ENCODE measurements around the gene DBNL.

DBNL gene

GRCh38 chr7:44061645-44062179, 17.2 kb downstream of the DBNL start:
- no peak for DNase-seq (ENCODE audit: low read depth in 2 of 2)

GRCh38 chr7:44062180-44062902, 17.8 kb downstream of the DBNL start:
- no peak for DNase-seq (ENCODE audit: low read depth in 2 of 2)

- no peak for DNase-seq (ENCODE audit: low read depth in 2 of 2)
These were observed 18.4 kb downstream of the DBNL start for GRCh38 chr7:44062903-44063295.

GRCh38 chr7:44063547-44063893, 19.0 kb downstream of the DBNL start:
- no peak for DNase-seq (ENCODE audit: low read depth in 2 of 2)

GRCh38 chr7:44063894-44064651, 19.6 kb downstream of the DBNL start:
- DNase-seq (ENCODE audit: low read depth in 2 of 2), result no peak

GRCh38 chr7:44064791-44065430, 20.4 kb downstream of the DBNL start:
- no peak for DNase-seq (ENCODE audit: low read depth in 2 of 2)

- DNase-seq (ENCODE audit: low read depth in 2 of 2), result no peak
These were observed 21.1 kb downstream of the DBNL start, which contains the start of gene PGAM2 for GRCh38 chr7:44065431-44066110. Gene PGAM2 (minus strand): TSS chr7:44065567. CDS start chr7:44065529, 38 bp downstream.

- DNase-seq (ENCODE audit: low read depth in 2 of 2), result no peak
These were observed 21.6 kb downstream of the DBNL start for GRCh38 chr7:44066111-44066460.

GRCh38 chr7:44066494-44067063, 22.1 kb downstream of the DBNL start:
- DNase-seq (ENCODE audit: low read depth in 2 of 2), result no peak

- no peak for DNase-seq (ENCODE audit: low read depth in 2 of 2)
These were observed 22.8 kb downstream of the DBNL start for GRCh38 chr7:44067064-44067951.

- no peak for DNase-seq (ENCODE audit: low read depth in 2 of 2)
These were observed 23.6 kb downstream of the DBNL start for GRCh38 chr7:44068054-44068453.

GRCh38 chr7:44071726-44072363, 27.3 kb downstream of the DBNL start:
- DNase-seq (ENCODE audit: low read depth in 2 of 2), result no peak

GRCh38 chr7:44072364-44073231, 28.1 kb downstream of the DBNL start:
- no peak for DNase-seq (ENCODE audit: low read depth in 2 of 2)

- DNase-seq (ENCODE audit: low read depth in 2 of 2), result no peak
These were observed 29.3 kb downstream of the DBNL start for GRCh38 chr7:44073664-44074348.

GRCh38 chr7:44074349-44074695, 29.8 kb downstream of the DBNL start:
- no peak for DNase-seq (ENCODE audit: low read depth in 2 of 2)

GRCh38 chr7:44075296-44076075, 31.0 kb downstream of the DBNL start:
- DNase-seq (ENCODE audit: low read depth in 2 of 2), result no peak

- DNase-seq (ENCODE audit: low read depth in 2 of 2), result no peak
These were observed 31.8 kb downstream of the DBNL start for GRCh38 chr7:44076101-44076895.

Data from activated CD4-positive, alpha-beta T cell treated with anti-CD3 and anti-CD28 coated beads for 24 hours (primary cell).